T-cell (primary cell): ENCODE data around the gene SEPTIN2. TPM values are rescaled to one million over a fixed set of nuclear protein-coding genes. Genes with fewer than 3 reads are reported as not detected.

ENCODE experiments used
- ATAC-seq, 4 experiments: fragments of 200-7000 bp in 3 of 4; fragments of 150-1000 bp in 1 of 4; cut with Tn5 transposase; replicated peaks in 1 of 4; 1 replicate in 3 of 4; 2 replicates in 1 of 4; pipeline ENCODE4 v1.10.0; 2021; ENCODE audit warnings: moderate library complexity in 3 of 4, mild to moderate bottlenecking in 2 of 4, moderate number of reproducible peaks in 1 of 4
- CTCF ChIA-PET, 2 donors: fragments of 300-600 bp; sonication (Branson Sonifier 250); formaldehyde crosslinking; loops; one replicate each; lab custom pipeline; 2022; ENCODE audit warnings: antibody characterized with exemption in 2 of 2; lab: Charles Lee
- POLR2A ChIA-PET, 2 donors: fragments of 300-600 bp; sonication (Branson Sonifier 250); formaldehyde crosslinking; loops; one replicate each; lab custom pipeline; 2022; ENCODE audit warnings: antibody characterized with exemption in 2 of 2; lab: Charles Lee
- DNase-seq, 35 experiments: peaks; one replicate each; pipeline versions ENCODE4 v3.0.0 to v3.0.0-alpha.2; 2013 to 2023
- H3K27ac ChIP-seq: one replicate; pipeline ENCODE4 v1.5.1; 2013; ENCODE audit warnings: low read length
- H3K27me3 ChIP-seq, 2 experiments: replicated peaks in 1 of 2; 1 replicate in 1 of 2; 2 replicates in 1 of 2; pipeline versions ENCODE4 v1.6.1 to v1.7.0; 2013; ENCODE audit warnings: low read length in 1 of 2, mixed read lengths in 1 of 2; ENCODE audit not compliant: control insufficient read depth in 2 of 2, insufficient read depth in 2 of 2; ENCODE audit errors: extremely low read depth in 1 of 2
- H3K36me3 ChIP-seq, 2 donors: 1 replicate in 1 of 2; 2 replicates in 1 of 2; pipeline versions ENCODE4 v1.6.1 to v1.7.0; 2013; ENCODE audit warnings: low read length in 1 of 2; ENCODE audit not compliant: control insufficient read depth in 2 of 2, insufficient read depth in 1 of 2; ENCODE audit errors: extremely low read depth in 1 of 2
- H3K4me1 ChIP-seq, 2 experiments: 1 replicate in 1 of 2; 2 replicates in 1 of 2; pipeline versions ENCODE4 v1.6.1 to v1.7.0; 2013; ENCODE audit warnings: low read length in 2 of 2, mixed read lengths in 1 of 2; ENCODE audit not compliant: insufficient read depth in 2 of 2, control insufficient read depth in 1 of 2; ENCODE audit errors: extremely low read depth in 1 of 2
- H3K4me3 ChIP-seq, 2 donors: 1 replicate in 1 of 2; 2 replicates in 1 of 2; pipeline versions ENCODE4 v1.5.1 to v1.7.0; 2013; ENCODE audit warnings: mild to moderate bottlenecking in 2 of 2, low read length in 1 of 2, moderate library complexity in 1 of 2; ENCODE audit not compliant: control insufficient read depth in 1 of 2; ENCODE audit errors: extremely low read depth in 1 of 2
- H3K9me3 ChIP-seq: 2 replicates; pipeline ENCODE4 v1.7.0; 2013
- H3K27ac Mint-ChIP-seq, 2 donors: one replicate each; pipeline ENCODE4 v1.8.0; 2020 to 2021; ENCODE audit warnings: mild to moderate bottlenecking in 2 of 2, mixed read lengths in 2 of 2
- H3K27me3 Mint-ChIP-seq, 2 donors: one replicate each; pipeline ENCODE4 v1.8.0; 2021 to 2022; ENCODE audit warnings: mixed read lengths in 2 of 2
- H3K36me3 Mint-ChIP-seq: one replicate; pipeline ENCODE4 v1.8.0; 2021; ENCODE audit warnings: mixed read lengths
- H3K4me1 Mint-ChIP-seq, 3 donors: one replicate each; pipeline ENCODE4 v1.8.0; 2020 to 2022; ENCODE audit warnings: mixed read lengths in 3 of 3, mild to moderate bottlenecking in 1 of 3
- H3K4me3 Mint-ChIP-seq, 3 donors: one replicate each; pipeline ENCODE4 v1.8.0; 2020 to 2022; ENCODE audit warnings: mild to moderate bottlenecking in 3 of 3, mixed read lengths in 3 of 3, moderate library complexity in 3 of 3
- H3K9me3 Mint-ChIP-seq, 3 donors: one replicate each; pipeline ENCODE4 v1.8.0; 2020 to 2022; ENCODE audit warnings: mixed read lengths in 3 of 3
- WGBS: methylation state at CpG from one replicate; pipeline ENCODE4 v1.1.5; 2013; ENCODE audit warnings: missing lambda C conversion rate; ENCODE audit not compliant: insufficient coverage; 5-methylcytosine and 5-hydroxymethylcytosine counted together
- total RNA-seq, 35 experiments: library from RNA in 6 of 35; stranded (reverse) in 6 of 35; fragments of 120-200 nt in 1 of 35; gene quantifications; one replicate each; pipeline versions ENCODE4 v1.2.1 to v1.2.4 and lab custom pipeline; 2013 to 2026

SEPTIN2 gene
- total RNA-seq, 5 donors from 2014 or later (not counting 1 experiment from before 2014, with no cell fraction given): 182 to 209 (median 189) TPM

GRCh38 chr2:241344925-241345651, 29.4 kb downstream of the SEPTIN2 start:
- Histone ChIP-seq H3K36me3 (peaks cover 7 to 72% of the 10 kb centered on the region in 2 donors), H3K4me1 (peaks cover 0 to 9% of the 10 kb centered on the region in 2 experiments), H3K4me3 (no peak overlapping the region), H3K27ac (no peak overlapping the region), H3K9me3 (no peaks in the 10 kb centered on the region), H3K27me3 (no peaks in the 10 kb centered on the region)
- Mint-ChIP-seq H3K27me3 (no peaks in the 10 kb centered on the region), H3K9me3 (no peaks in the 10 kb centered on the region), H3K4me3 (no peak overlapping the region), H3K36me3 (peaks cover 54% of the 10 kb centered on the region), H3K4me1 (peaks cover 16 to 23% (median 19%) of the 10 kb centered on the region in 3 donors), H3K27ac (no peak overlapping the region)
- ATAC-seq (no peak), DNase-seq (no peak)
- WGBS: no CpG with 5 or more reads among the region's 9 CpGs
- CTCF ChIA-PET: no interaction called here
- POLR2A ChIA-PET: no interaction called here

- Mint-ChIP-seq H3K9me3 (no peaks in the 10 kb centered on the region), H3K4me1 (peaks cover 0 to 2% (median 0%) of the 10 kb centered on the region in 3 donors), H3K36me3 (peaks cover 45% of the 10 kb centered on the region), H3K27ac (no peak overlapping the region), H3K27me3 (no peaks in the 10 kb centered on the region), H3K4me3 (no peak overlapping the region)
- ATAC-seq (no peak), DNase-seq (no peak)
- Histone ChIP-seq H3K4me3 (no peak overlapping the region), H3K27me3 (no peaks in the 10 kb centered on the region), H3K9me3 (no peaks in the 10 kb centered on the region), H3K27ac (no peak overlapping the region), H3K36me3 (peaks cover 8 to 85% of the 10 kb centered on the region in 2 donors), H3K4me1 (peaks cover 0 to 4% of the 10 kb centered on the region in 2 experiments)
- ChIA-PET POLR2A (no interaction called here), CTCF (no interaction called here)
- WGBS: 96% methylated on average over 8 of the region's 8 CpGs
Measured at GRCh38 chr2:241349941-241350340, 34.2 kb downstream of the SEPTIN2 start.

GRCh38 chr2:241350530-241350877, 34.8 kb downstream of the SEPTIN2 start:
- Mint-ChIP-seq H3K27ac (no peak overlapping the region), H3K36me3 (peaks cover 45% of the 10 kb centered on the region)
- WGBS: 95% methylated on average over 2 of the region's 2 CpGs

DNA sequence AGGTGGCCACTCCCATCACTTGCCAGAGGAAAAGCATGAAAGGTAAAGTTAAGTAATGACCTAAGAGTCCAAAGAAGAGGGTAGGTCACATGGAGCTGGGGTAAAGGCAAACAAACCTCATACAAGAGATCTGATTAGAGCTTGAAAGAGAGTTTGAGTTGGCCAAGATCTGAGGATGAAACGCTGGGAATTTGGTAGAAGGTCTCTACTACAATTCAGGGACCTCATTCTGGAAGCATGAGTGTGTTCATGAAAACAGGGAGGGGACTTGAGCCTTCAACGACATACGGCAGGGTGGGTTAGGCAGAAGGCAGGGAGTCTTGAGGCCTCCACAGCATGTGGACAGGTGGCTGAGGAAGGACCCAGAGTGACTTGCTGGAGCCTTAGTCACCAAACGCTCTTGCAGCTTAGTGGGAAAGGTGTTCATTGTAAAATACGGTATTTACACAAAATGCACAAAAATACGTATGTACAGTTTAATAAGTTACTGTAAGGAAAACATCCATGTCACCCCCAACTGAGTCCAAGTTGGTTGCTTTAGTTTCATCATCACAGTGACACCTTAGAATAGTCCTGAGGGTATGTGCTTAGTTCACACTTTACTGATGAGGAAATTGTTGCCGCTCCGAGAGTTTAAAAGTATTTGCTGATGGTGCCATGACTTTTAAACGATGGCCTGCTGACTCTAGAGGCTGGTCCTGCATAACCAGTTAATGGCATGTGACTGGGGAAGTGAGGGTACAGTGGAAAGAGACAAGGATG, 35.3 kb downstream of the SEPTIN2 start:
- Mint-ChIP-seq H3K27me3 (no peaks in the 10 kb centered on the region), H3K4me3 (no peak overlapping the region), H3K9me3 (no peaks in the 10 kb centered on the region), H3K36me3 (peaks cover 40% of the 10 kb centered on the region), H3K27ac (peak overlapping the region in 1 of 2 donors; percentile 7), H3K4me1 (peaks cover 0 to 3% (median 0%) of the 10 kb centered on the region in 3 donors)
- Histone ChIP-seq H3K4me3 (no peak overlapping the region), H3K27ac (no peak overlapping the region), H3K27me3 (no peaks in the 10 kb centered on the region), H3K9me3 (no peaks in the 10 kb centered on the region), H3K36me3 (peaks cover 6 to 76% of the 10 kb centered on the region in 2 donors), H3K4me1 (peaks cover 0 to 8% of the 10 kb centered on the region in 2 experiments)
- CTCF ChIA-PET: interaction anchor here in 1 of 2 donors (0.7 kb wide), 1 partner anchor 31 kb away, joined by 3 read pairs; no protein-coding TSS in a partner anchor
- 89% methylated on average over 5 of the region's 9 CpGs for WGBS
- no peak for DNase-seq
- no peak for ATAC-seq
- POLR2A ChIA-PET: interaction anchor here in 1 of 2 donors (1.0 kb wide), 1 partner anchor 34 kb away, joined by 4 read pairs; no protein-coding TSS in a partner anchor

More at GRCh38 chr2:241350530-241350877, 34.8 kb downstream of the SEPTIN2 start:
- CTCF ChIA-PET: interaction anchor here in 1 of 2 donors (0.7 kb wide), 1 partner anchor 30 kb away, joined by 3 read pairs; no protein-coding TSS in a partner anchor
- no peak for DNase-seq
- no peak for ATAC-seq
- Mint-ChIP-seq H3K27me3 (no peaks in the 10 kb centered on the region), H3K4me1 (peaks cover 0 to 3% (median 0%) of the 10 kb centered on the region in 3 donors), H3K4me3 (no peak overlapping the region), H3K9me3 (no peaks in the 10 kb centered on the region)
- Histone ChIP-seq H3K36me3 (peaks cover 8 to 80% of the 10 kb centered on the region in 2 donors), H3K27ac (no peak overlapping the region), H3K27me3 (no peaks in the 10 kb centered on the region), H3K4me1 (peaks cover 0 to 8% of the 10 kb centered on the region in 2 experiments), H3K9me3 (no peaks in the 10 kb centered on the region), H3K4me3 (no peak overlapping the region)
- POLR2A ChIA-PET: no interaction called here

- no peak overlapping the region for H3K4me3 Mint-ChIP-seq
- H3K27ac ChIP-seq: no peak overlapping the region
- WGBS: no CpG with 5 or more reads among the region's 3 CpGs
- H3K4me3 ChIP-seq: no peak overlapping the region
- POLR2A ChIA-PET: interaction anchor here in 1 of 2 donors (1.0 kb wide), 1 partner anchor 35 kb away, joined by 4 read pairs; no protein-coding TSS in a partner anchor
- no peaks in the 10 kb centered on the region for H3K27me3 ChIP-seq
- peaks cover 38% of the 10 kb centered on the region for H3K36me3 Mint-ChIP-seq
- H3K36me3 ChIP-seq: peaks cover 3 to 70% of the 10 kb centered on the region in 2 donors
- H3K27me3 Mint-ChIP-seq: no peaks in the 10 kb centered on the region
- CTCF ChIA-PET: no interaction called here
- H3K9me3 ChIP-seq: no peaks in the 10 kb centered on the region
- H3K9me3 Mint-ChIP-seq: no peaks in the 10 kb centered on the region
- no peak overlapping the region for H3K27ac Mint-ChIP-seq
- ATAC-seq (no peak), DNase-seq (no peak)
- H3K4me1 ChIP-seq: peaks cover 0 to 12% of the 10 kb centered on the region in 2 experiments
- H3K4me1 Mint-ChIP-seq: peaks cover 0 to 3% (median under 1%) of the 10 kb centered on the region in 3 donors
Measured at GRCh38 chr2:241351640-241352031, 35.9 kb downstream of the SEPTIN2 start.

DNA sequence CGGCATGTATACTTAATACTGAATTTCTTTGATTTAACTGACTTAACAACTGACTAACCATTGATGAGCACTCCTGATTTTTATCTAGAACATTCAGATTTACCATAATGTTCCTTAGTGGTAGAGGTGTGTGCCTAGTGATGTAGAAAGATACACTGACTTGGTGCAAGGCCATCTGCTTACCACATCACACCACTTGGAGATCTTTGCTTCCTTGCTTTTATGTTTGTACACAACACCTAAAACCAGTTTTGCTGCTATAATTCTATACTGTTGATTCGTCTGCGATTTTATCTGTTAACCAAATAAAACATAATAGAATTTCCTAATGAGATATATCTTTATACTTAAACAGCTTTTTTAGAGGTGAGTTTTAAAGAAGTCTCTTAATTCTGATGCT, 36.5 kb downstream of the SEPTIN2 start:
- Mint-ChIP-seq H3K36me3 (peaks cover 35% of the 10 kb centered on the region), H3K27ac (no peak overlapping the region), H3K9me3 (no peaks in the 10 kb centered on the region), H3K4me3 (no peak overlapping the region), H3K27me3 (no peaks in the 10 kb centered on the region), H3K4me1 (peaks cover 5 to 9% (median 5%) of the 10 kb centered on the region in 3 donors)
- H3K4me3 ChIP-seq: no peak overlapping the region
- POLR2A ChIA-PET: no interaction called here
- DNase-seq (no peak), ATAC-seq (no peak)
- H3K36me3 ChIP-seq: peaks cover 3 to 64% of the 10 kb centered on the region in 2 donors
- CTCF ChIA-PET: no interaction called here
- no peaks in the 10 kb centered on the region for H3K9me3 ChIP-seq
- WGBS: no CpG with 5 or more reads among the region's 3 CpGs
- no peaks in the 10 kb centered on the region for H3K27me3 ChIP-seq
- H3K4me1 ChIP-seq: peaks cover 0 to 17% of the 10 kb centered on the region in 2 experiments
- no peak overlapping the region for H3K27ac ChIP-seq
